HEK293 (cell line): ENCODE data around the gene TPP1.

Experiments
- CTCF ChIA-PET: fragments of 350-600 bp; formaldehyde crosslinking; extraction: SDS; loops from one replicate; lab custom pipeline; 2021; ENCODE audit warnings: antibody characterized with exemption; lab: Yijun Ruan, JAX
- POLR2A ChIA-PET: fragments of 300-600 bp; formaldehyde crosslinking; extraction: SDS; loops from one replicate; lab custom pipeline; 2020; ENCODE audit warnings: antibody characterized with exemption, inconsistent platforms; lab: Yijun Ruan, JAX
- H3K27ac ChIP-seq: fragments of 200-500 bp; sonication (Bioruptor generic); 2 replicates; pipeline ENCODE4 v1.5.1; 2014; ENCODE audit warnings: low read depth, low read length, control low read depth, inconsistent platforms; ENCODE audit errors: extremely low read depth
- H3K36me3 ChIP-seq, 2 experiments: fragments of 200-500 bp in 1 of 2; sonication (Bioruptor generic) in 1 of 2; 1 replicate in 1 of 2; 2 replicates in 1 of 2; pipeline ENCODE4 v1.5.1; 2014 to 2017; ENCODE audit warnings: inconsistent platforms in 2 of 2, low read length in 2 of 2; ENCODE audit not compliant: control insufficient read depth in 2 of 2, insufficient read depth in 1 of 2
- H3K4me1 ChIP-seq: fragments of 200-500 bp; sonication (Bioruptor generic); 2 replicates; pipeline ENCODE4 v1.5.1; 2014; ENCODE audit warnings: mild to moderate bottlenecking, low read length, inconsistent platforms; ENCODE audit not compliant: control insufficient read depth, insufficient read depth
- H3K4me3 ChIP-seq: 2 replicates; pipeline ENCODE4 v1.5.1; 2011; ENCODE audit warnings: low read depth, mild to moderate bottlenecking, control low read depth, low read length, moderate library complexity
- H3K9me3 ChIP-seq: fragments of 200-500 bp; sonication (Bioruptor generic); 2 replicates; pipeline ENCODE4 v1.5.1; 2014; ENCODE audit warnings: low read depth, low read length, inconsistent platforms; ENCODE audit not compliant: control insufficient read depth, insufficient read depth
- HOXD13 ChIP-seq: sonication (generic); formaldehyde crosslinking; IDR thresholded peaks from 2 replicates; pipeline ENCODE4 v1.8.0; 2022; ENCODE audit warnings: missing genetic modification reagents, borderline replicate concordance
- ZBTB7A ChIP-seq: fragments of 450-650 bp; formaldehyde crosslinking; IDR thresholded peaks from 2 replicates; pipeline ENCODE4 v1.5.1; 2016; ENCODE audit warnings: low read depth, missing biosample characterization, missing genetic modification characterization
- ZNF184 ChIP-seq: fragments of 450-650 bp; IDR thresholded peaks from 2 replicates; pipeline ENCODE4 v1.5.1; 2018; ENCODE audit warnings: missing biosample characterization, mild to moderate bottlenecking, missing genetic modification characterization
- ZNF214 ChIP-seq: fragments of 450-650 bp; formaldehyde crosslinking; IDR thresholded peaks from 2 replicates; pipeline ENCODE4 v1.5.1; 2017; ENCODE audit warnings: missing biosample characterization, mild to moderate bottlenecking, missing genetic modification characterization, borderline replicate concordance
- ZNF239 ChIP-seq: fragments of 450-650 bp; formaldehyde crosslinking; IDR thresholded peaks from 2 replicates; pipeline ENCODE4 v1.5.1; 2016; ENCODE audit warnings: missing biosample characterization, missing genetic modification characterization
- ZNF266 ChIP-seq: fragments of 450-650 bp; formaldehyde crosslinking; IDR thresholded peaks from 2 replicates; pipeline ENCODE4 v1.5.1; 2016; ENCODE audit warnings: missing biosample characterization, missing genetic modification characterization, low read depth
- ZNF404 ChIP-seq: fragments of 450-650 bp; formaldehyde crosslinking; IDR thresholded peaks from 2 replicates; pipeline ENCODE4 v1.5.1; 2017; ENCODE audit warnings: missing biosample characterization, missing genetic modification characterization
- ZNF521 ChIP-seq: fragments of 450-650 bp; formaldehyde crosslinking; IDR thresholded peaks from 2 replicates; pipeline ENCODE4 v1.5.1; 2017; ENCODE audit warnings: missing biosample characterization, mild to moderate bottlenecking, missing genetic modification characterization
- ZNF549 ChIP-seq: fragments of 450-650 bp; IDR thresholded peaks from 2 replicates; pipeline ENCODE4 v1.5.1; 2018; ENCODE audit warnings: missing biosample characterization, missing genetic modification characterization, mild to moderate bottlenecking, inconsistent platforms, moderate library complexity
- ZNF596 ChIP-seq: fragments of 450-650 bp; IDR thresholded peaks from 2 replicates; pipeline ENCODE4 v1.5.0; 2018; ENCODE audit warnings: missing biosample characterization, mild to moderate bottlenecking, missing genetic modification characterization, moderate library complexity
- ZNF660 ChIP-seq: fragments of 450-650 bp; IDR thresholded peaks from 2 replicates; pipeline ENCODE4 v1.5.1; 2018; ENCODE audit warnings: missing biosample characterization, mild to moderate bottlenecking, missing genetic modification characterization
- ZNF785 ChIP-seq: fragments of 450-650 bp; formaldehyde crosslinking; IDR thresholded peaks from 2 replicates; pipeline ENCODE4 v1.5.1; 2016; ENCODE audit warnings: missing biosample characterization, missing genetic modification characterization
- ZNF837 ChIP-seq: fragments of 450-650 bp; formaldehyde crosslinking; IDR thresholded peaks from 2 replicates; pipeline ENCODE4 v1.5.1; 2016; ENCODE audit warnings: missing biosample characterization, missing genetic modification characterization
- ZSCAN16 ChIP-seq: fragments of 450-650 bp; formaldehyde crosslinking; IDR thresholded peaks from 2 replicates; pipeline ENCODE4 v1.5.1; 2016; ENCODE audit warnings: missing biosample characterization, missing genetic modification characterization
- TF ChIP-seq, protein P1 (sequence below): fragments of 450-650 bp; formaldehyde crosslinking; IDR thresholded peaks from 2 replicates; pipeline ENCODE4 v1.5.1; 2016; ENCODE audit warnings: missing biosample characterization, missing genetic modification characterization, borderline replicate concordance
- TF ChIP-seq, protein P2 (sequence below): fragments of 450-650 bp; formaldehyde crosslinking; IDR thresholded peaks from 2 replicates; pipeline ENCODE4 v1.5.1; 2016; ENCODE audit warnings: missing biosample characterization, missing genetic modification characterization
- TF ChIP-seq, protein P3 (sequence below): fragments of 450-650 bp; formaldehyde crosslinking; IDR thresholded peaks from 2 replicates; pipeline ENCODE4 v1.5.0; 2017; ENCODE audit warnings: missing biosample characterization, missing genetic modification characterization, borderline replicate concordance
- TF ChIP-seq, protein P4 (sequence below): fragments of 450-650 bp; IDR thresholded peaks from 2 replicates; pipeline ENCODE4 v1.5.1; 2018; ENCODE audit warnings: missing biosample characterization, mild to moderate bottlenecking, missing genetic modification characterization

The TPP1 gene

DNA sequence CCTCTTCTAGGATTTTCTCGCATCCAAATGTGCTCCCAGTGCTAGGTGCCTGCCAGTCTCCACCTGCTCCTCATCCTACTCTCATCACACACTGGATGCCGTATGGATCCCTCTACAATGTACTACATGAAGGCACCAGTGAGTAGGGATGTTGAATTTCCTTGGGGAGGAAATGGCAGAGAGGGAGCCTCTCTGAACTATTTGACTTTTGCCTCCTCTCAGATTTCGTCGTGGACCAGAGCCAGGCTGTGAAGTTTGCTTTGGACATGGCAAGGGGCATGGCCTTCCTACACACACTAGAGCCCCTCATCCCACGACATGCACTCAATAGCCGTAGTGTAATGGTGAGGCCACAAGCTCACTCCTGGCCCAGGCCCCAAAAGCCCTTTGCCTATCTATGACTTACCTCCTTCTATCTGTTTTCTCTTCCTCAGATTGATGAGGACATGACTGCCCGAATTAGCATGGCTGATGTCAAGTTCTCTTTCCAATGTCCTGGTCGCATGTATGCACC lies 9.7 kb downstream of the TPP1 start:
- Histone ChIP-seq H3K9me3 (no peaks in the 10 kb centered on the region), H3K27ac (no peak overlapping the region), H3K4me1 (no peaks in the 10 kb centered on the region), H3K36me3 (peaks cover 0 to 57% of the 10 kb centered on the region in 2 experiments; a peak in 1 of 3 replicates), H3K4me3 (no peak overlapping the region)
- POLR2A ChIA-PET = interaction anchor here (1.3 kb wide), 1 partner anchor 74 kb away, joined by 6 read pairs; the partner anchor contains the start of gene MRPL17
- TF ChIP-seq ZSCAN16 (tag by site-specific recombination) (no peak), HOXD13 (CRISPR knock-in tag) (no peak), ZNF266 (no peak), ZBTB7A (tag by site-specific recombination) (no peak)
- CTCF ChIA-PET = interaction anchor here (1.0 kb wide), 1 partner anchor 74 kb away, joined by 3 read pairs; no protein-coding TSS in a partner anchor

DNA sequence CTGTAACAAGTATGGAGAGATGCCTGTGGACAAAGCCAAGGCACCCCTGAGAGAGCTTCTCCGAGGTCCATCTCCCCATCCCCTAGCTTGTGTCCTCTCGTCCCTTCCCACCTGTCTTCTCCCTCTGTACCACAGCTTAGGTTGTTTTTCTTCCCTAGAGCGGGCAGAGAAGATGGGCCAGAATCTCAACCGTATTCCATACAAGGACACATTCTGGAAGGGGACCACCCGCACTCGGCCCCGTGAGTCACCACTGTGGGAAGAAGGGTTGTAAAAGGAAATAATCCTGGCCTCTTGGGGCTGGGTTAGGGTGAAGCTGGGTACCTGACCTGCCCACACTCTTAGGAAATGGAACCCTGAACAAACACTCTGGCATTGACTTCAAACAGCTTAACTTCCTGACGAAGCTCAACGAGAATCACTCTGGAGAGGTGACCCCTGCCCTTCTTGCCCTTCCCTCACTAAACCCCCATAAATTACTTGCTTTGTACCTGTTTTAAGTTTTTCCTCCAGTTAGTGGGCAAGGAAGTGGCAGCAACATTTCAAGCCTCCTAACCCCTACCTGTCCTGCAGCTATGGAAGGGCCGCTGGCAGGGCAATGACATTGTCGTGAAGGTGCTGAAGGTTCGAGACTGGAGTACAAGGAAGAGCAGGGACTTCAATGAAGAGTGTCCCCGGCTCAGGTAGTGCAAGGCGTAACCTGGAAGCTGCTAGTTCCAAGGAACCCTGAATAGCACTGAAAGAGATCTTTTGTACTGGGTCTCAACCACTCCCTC lies 10.3 kb downstream of the TPP1 start:
- H3K27ac ChIP-seq = no peak overlapping the region
- ChIA-PET CTCF (no interaction called here), POLR2A (interaction anchor here (1.3 kb wide), 1 partner anchor 75 kb away, joined by 6 read pairs; the partner anchor contains the start of gene MRPL17)
- H3K4me1 ChIP-seq = no peaks in the 10 kb centered on the region
- H3K9me3 ChIP-seq = no peaks in the 10 kb centered on the region
- no peak for TF ChIP-seq ZNF596
- no peak for TF ChIP-seq ZNF521 (tag by site-specific recombination)
- no peak for TF ChIP-seq ZNF785 (tag by site-specific recombination)
- TF ChIP-seq ZNF549 = no peak
- TF ChIP-seq, protein P1, sequence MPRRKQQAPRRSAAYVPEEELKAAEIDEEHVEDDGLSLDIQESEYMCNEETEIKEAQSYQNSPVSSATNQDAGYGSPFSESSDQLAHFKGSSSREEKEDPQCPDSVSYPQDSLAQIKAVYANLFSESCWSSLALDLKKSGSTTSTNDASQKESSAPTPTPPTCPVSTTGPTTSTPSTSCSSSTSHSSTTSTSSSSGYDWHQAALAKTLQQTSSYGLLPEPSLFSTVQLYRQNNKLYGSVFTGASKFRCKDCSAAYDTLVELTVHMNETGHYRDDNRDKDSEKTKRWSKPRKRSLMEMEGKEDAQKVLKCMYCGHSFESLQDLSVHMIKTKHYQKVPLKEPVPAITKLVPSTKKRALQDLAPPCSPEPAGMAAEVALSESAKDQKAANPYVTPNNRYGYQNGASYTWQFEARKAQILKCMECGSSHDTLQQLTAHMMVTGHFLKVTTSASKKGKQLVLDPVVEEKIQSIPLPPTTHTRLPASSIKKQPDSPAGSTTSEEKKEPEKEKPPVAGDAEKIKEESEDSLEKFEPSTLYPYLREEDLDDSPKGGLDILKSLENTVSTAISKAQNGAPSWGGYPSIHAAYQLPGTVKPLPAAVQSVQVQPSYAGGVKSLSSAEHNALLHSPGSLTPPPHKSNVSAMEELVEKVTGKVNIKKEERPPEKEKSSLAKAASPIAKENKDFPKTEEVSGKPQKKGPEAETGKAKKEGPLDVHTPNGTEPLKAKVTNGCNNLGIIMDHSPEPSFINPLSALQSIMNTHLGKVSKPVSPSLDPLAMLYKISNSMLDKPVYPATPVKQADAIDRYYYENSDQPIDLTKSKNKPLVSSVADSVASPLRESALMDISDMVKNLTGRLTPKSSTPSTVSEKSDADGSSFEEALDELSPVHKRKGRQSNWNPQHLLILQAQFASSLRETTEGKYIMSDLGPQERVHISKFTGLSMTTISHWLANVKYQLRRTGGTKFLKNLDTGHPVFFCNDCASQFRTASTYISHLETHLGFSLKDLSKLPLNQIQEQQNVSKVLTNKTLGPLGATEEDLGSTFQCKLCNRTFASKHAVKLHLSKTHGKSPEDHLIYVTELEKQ (tag by site-specific recombination) = no peak
- no peak for TF ChIP-seq ZNF214
- TF ChIP-seq, protein P2, sequence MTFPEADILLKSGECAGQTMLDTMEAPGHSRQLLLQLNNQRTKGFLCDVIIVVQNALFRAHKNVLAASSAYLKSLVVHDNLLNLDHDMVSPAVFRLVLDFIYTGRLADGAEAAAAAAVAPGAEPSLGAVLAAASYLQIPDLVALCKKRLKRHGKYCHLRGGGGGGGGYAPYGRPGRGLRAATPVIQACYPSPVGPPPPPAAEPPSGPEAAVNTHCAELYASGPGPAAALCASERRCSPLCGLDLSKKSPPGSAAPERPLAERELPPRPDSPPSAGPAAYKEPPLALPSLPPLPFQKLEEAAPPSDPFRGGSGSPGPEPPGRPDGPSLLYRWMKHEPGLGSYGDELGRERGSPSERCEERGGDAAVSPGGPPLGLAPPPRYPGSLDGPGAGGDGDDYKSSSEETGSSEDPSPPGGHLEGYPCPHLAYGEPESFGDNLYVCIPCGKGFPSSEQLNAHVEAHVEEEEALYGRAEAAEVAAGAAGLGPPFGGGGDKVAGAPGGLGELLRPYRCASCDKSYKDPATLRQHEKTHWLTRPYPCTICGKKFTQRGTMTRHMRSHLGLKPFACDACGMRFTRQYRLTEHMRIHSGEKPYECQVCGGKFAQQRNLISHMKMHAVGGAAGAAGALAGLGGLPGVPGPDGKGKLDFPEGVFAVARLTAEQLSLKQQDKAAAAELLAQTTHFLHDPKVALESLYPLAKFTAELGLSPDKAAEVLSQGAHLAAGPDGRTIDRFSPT (tag by site-specific recombination) = no peak
- TF ChIP-seq ZNF837 (tag by site-specific recombination) = no peak
- no peak for TF ChIP-seq ZNF239 (tag by site-specific recombination)
- TF ChIP-seq, protein P3, sequence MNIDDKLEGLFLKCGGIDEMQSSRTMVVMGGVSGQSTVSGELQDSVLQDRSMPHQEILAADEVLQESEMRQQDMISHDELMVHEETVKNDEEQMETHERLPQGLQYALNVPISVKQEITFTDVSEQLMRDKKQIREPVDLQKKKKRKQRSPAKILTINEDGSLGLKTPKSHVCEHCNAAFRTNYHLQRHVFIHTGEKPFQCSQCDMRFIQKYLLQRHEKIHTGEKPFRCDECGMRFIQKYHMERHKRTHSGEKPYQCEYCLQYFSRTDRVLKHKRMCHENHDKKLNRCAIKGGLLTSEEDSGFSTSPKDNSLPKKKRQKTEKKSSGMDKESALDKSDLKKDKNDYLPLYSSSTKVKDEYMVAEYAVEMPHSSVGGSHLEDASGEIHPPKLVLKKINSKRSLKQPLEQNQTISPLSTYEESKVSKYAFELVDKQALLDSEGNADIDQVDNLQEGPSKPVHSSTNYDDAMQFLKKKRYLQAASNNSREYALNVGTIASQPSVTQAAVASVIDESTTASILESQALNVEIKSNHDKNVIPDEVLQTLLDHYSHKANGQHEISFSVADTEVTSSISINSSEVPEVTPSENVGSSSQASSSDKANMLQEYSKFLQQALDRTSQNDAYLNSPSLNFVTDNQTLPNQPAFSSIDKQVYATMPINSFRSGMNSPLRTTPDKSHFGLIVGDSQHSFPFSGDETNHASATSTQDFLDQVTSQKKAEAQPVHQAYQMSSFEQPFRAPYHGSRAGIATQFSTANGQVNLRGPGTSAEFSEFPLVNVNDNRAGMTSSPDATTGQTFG (tag by site-specific recombination) = no peak
- no peak for TF ChIP-seq ZNF660
- TF ChIP-seq ZNF404 = no peak
- TF ChIP-seq, protein P4, sequence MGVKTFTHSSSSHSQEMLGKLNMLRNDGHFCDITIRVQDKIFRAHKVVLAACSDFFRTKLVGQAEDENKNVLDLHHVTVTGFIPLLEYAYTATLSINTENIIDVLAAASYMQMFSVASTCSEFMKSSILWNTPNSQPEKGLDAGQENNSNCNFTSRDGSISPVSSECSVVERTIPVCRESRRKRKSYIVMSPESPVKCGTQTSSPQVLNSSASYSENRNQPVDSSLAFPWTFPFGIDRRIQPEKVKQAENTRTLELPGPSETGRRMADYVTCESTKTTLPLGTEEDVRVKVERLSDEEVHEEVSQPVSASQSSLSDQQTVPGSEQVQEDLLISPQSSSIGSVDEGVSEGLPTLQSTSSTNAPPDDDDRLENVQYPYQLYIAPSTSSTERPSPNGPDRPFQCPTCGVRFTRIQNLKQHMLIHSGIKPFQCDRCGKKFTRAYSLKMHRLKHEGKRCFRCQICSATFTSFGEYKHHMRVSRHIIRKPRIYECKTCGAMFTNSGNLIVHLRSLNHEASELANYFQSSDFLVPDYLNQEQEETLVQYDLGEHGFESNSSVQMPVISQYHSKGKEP = no peak
- no peak for TF ChIP-seq ZNF184 (tag by site-specific recombination)
- no peak overlapping the region for H3K4me3 ChIP-seq
- peaks cover 0 to 51% of the 10 kb centered on the region in 2 experiments; a peak in 1 of 3 replicates for H3K36me3 ChIP-seq
